ENCODE data around the gene SIPA1. TPM values are rescaled to one million over a fixed set of nuclear protein-coding genes. Genes with fewer than 3 reads are reported as not detected.

Gene SIPA1
- total RNA-seq, 1 experiment from 2014 or later = 30.0 TPM

DNA sequence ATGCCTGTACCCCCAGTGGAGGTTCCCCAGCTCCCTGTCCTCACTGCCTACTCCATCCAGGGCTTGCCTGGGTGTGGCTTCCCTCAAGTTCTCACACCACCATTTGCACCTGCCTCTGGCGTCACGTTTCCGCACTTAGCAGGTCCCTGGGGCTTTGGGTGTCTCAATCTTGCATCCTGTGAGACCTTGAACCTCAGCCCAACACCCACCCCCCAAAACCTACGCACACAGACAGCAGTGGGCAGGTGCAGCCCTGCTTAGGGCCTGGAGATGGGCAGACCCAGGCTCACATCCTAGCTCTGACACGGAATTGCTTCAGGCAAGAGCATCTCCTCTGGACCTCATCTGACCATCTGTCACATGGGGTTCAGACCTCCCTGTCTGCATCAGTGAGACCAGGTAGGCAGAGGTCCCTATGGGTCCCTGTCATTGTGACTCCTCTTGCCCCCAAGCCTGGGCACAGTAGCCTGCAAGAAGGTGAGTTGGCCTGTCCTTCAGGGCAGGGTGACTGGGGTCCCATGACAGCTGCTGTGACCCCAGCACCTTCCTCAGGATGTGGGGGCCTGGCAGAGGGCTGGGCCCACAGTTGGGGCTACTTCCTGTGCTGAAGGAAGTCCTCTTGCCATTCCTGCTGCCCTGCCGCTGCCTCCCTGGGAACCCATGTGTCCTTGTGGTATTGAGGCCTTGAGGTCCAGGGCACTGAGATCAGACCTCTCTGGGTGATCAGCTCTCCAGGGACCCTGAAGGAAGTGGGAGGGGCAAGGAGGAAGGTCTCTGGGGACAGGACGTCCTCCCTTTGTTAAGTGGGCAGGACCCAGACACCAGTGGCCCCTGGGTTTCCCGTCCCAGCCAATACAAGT, 2.0 kb downstream of the SIPA1 start:
- H3K36me3 ChIP-seq (ENCODE audit: insufficient read depth, low read length, poor library complexity, severe bottlenecking) = peaks cover 19% of the 10 kb centered on the region
- no peaks in the 10 kb centered on the region for H3K27me3 ChIP-seq (replicated peaks; ENCODE audit: insufficient read depth, low read depth, low read length, poor library complexity)
- no peak for DNase-seq (ENCODE audit: low spot score)
- TF ChIP-seq EZH2 (IDR thresholded peaks at IDR 0.05; ENCODE audit: borderline replicate concordance, low read depth, low read length, poor library complexity, severe bottlenecking) = no peak
- TF ChIP-seq, protein P1, sequence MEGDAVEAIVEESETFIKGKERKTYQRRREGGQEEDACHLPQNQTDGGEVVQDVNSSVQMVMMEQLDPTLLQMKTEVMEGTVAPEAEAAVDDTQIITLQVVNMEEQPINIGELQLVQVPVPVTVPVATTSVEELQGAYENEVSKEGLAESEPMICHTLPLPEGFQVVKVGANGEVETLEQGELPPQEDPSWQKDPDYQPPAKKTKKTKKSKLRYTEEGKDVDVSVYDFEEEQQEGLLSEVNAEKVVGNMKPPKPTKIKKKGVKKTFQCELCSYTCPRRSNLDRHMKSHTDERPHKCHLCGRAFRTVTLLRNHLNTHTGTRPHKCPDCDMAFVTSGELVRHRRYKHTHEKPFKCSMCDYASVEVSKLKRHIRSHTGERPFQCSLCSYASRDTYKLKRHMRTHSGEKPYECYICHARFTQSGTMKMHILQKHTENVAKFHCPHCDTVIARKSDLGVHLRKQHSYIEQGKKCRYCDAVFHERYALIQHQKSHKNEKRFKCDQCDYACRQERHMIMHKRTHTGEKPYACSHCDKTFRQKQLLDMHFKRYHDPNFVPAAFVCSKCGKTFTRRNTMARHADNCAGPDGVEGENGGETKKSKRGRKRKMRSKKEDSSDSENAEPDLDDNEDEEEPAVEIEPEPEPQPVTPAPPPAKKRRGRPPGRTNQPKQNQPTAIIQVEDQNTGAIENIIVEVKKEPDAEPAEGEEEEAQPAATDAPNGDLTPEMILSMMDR (conservative IDR thresholded peaks at IDR 0.05; ENCODE audit: low read depth, low read length) = no peak
- H3K27ac ChIP-seq (ENCODE audit: low read depth, low read length, poor library complexity, severe bottlenecking) = no peak overlapping the region
- ChIA-PET CTCF (no interaction called here), POLR2A (ENCODE audit: low non-redundant PET) (no interaction called here)
- H3K9me3 ChIP-seq (ENCODE audit: low read depth, low read length, poor library complexity, severe bottlenecking) = no peaks in the 10 kb centered on the region
- intact Hi-C loops (cut with micrococcal nuclease; ENCODE audit: unreplicated experiment) = no loop called here
- H3K4me3 ChIP-seq (ENCODE audit: low read depth, low read length, poor library complexity, severe bottlenecking) = no peak overlapping the region
- peaks cover 11% of the 10 kb centered on the region for H3K4me1 ChIP-seq (ENCODE audit: insufficient read depth, low read length, poor library complexity, severe bottlenecking)
- no TSS peak for BruUV-seq (replicated peaks)

DNA sequence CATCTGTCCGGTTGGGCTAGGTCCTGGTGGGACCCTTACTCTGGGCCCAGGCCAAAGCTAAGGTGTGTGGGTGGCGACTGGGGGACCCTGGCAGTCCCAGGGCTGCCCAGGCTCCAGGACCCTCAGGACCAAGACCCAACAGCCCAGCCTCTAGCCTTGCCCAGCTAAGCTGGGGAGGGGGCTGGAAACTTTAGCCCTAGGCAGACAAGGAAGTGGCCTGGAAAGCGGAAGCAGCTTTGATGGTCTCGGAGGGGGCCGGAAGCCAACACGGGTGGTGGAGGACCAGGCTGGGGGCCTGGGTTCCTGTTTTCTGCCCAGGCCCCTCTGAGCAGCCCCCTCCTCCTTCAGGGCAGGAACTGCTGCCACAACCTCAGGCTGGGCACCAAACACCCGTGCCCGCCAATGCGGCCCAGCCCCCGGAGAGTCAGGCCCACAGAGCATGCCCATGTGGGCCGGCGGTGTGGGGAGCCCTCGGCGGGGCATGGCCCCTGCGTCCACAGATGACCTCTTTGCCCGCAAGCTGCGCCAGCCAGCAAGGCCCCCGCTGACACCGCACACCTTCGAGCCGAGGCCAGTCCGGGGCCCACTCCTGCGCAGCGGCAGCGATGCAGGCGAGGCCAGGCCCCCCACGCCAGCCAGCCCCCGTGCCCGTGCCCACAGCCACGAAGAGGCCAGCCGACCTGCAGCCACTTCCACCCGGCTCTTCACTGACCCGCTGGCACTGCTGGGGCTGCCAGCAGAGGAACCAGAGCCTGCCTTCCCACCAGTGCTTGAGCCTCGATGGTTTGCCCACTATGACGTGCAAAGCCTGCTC, 2.8 kb downstream of the SIPA1 start:
- POLR2A ChIA-PET (ENCODE audit: low non-redundant PET) = no interaction called here

DNA sequence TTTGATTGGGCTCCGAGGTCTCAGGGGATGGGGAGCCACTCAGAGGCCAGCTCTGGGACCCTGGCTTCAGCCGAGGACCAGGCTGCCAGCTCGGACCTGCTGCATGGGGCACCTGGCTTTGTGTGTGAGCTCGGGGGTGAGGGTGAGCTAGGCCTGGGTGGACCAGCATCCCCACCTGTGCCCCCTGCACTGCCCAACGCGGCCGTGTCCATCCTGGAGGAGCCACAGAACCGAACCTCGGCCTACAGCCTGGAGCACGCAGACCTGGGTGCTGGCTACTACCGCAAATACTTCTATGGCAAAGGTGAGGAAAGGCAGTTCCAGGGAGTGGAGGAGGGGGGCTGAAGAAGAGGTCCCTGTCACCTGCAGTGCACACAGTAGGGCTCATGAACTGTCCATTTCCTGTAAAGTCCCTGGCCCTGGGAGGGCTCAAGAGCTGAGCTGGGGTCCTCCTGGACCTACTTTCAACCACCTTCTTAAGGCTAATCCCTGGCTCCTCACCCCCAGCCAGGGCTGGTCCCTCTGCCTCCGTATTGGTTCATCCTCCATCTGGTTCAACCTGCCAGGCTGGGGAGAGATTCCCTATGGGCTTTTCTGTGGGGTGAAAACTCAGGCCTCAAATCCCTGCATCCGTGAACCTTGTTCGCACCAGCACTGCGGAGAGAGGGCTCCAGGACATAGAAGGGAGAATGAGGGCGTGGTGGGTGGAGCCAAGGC, 3.6 kb downstream of the SIPA1 start:
- TF ChIP-seq, protein P1 (conservative IDR thresholded peaks at IDR 0.05; ENCODE audit: low read depth, low read length) = no peak
- no peak for TF ChIP-seq EZH2 (IDR thresholded peaks at IDR 0.05; ENCODE audit: borderline replicate concordance, low read depth, low read length, poor library complexity, severe bottlenecking)
- no peak for DNase-seq (ENCODE audit: low spot score)
- Histone ChIP-seq H3K9me3 (ENCODE audit: low read depth, low read length, poor library complexity, severe bottlenecking) (no peaks in the 10 kb centered on the region), H3K27me3 (replicated peaks; ENCODE audit: insufficient read depth, low read depth, low read length, poor library complexity) (no peaks in the 10 kb centered on the region), H3K4me3 (ENCODE audit: low read depth, low read length, poor library complexity, severe bottlenecking) (no peak overlapping the region), H3K4me1 (ENCODE audit: insufficient read depth, low read length, poor library complexity, severe bottlenecking) (peaks cover 11% of the 10 kb centered on the region), H3K36me3 (ENCODE audit: insufficient read depth, low read length, poor library complexity, severe bottlenecking) (peaks cover 3% of the 10 kb centered on the region), H3K27ac (ENCODE audit: low read depth, low read length, poor library complexity, severe bottlenecking) (no peak overlapping the region)
- POLR2A ChIA-PET (ENCODE audit: low non-redundant PET) = no interaction called here
- intact Hi-C loops (cut with micrococcal nuclease; ENCODE audit: unreplicated experiment) = no loop called here
- CTCF ChIA-PET = no interaction called here
- no TSS peak for BruUV-seq (replicated peaks)

More for the DNA sequence above, 2.8 kb downstream of the SIPA1 start:
- H3K27ac ChIP-seq (ENCODE audit: low read depth, low read length, poor library complexity, severe bottlenecking) = no peak overlapping the region
- CTCF ChIA-PET = no interaction called here
- no peaks in the 10 kb centered on the region for H3K9me3 ChIP-seq (ENCODE audit: low read depth, low read length, poor library complexity, severe bottlenecking)
- peaks cover 10% of the 10 kb centered on the region for H3K36me3 ChIP-seq (ENCODE audit: insufficient read depth, low read length, poor library complexity, severe bottlenecking)
- H3K4me1 ChIP-seq (ENCODE audit: insufficient read depth, low read length, poor library complexity, severe bottlenecking) = peaks cover 11% of the 10 kb centered on the region
- no peak overlapping the region for H3K4me3 ChIP-seq (ENCODE audit: low read depth, low read length, poor library complexity, severe bottlenecking)
- BruUV-seq (replicated peaks) = no TSS peak
- H3K27me3 ChIP-seq (replicated peaks; ENCODE audit: insufficient read depth, low read depth, low read length, poor library complexity) = no peaks in the 10 kb centered on the region
- no peak for DNase-seq (ENCODE audit: low spot score)
- no peak for TF ChIP-seq EZH2 (IDR thresholded peaks at IDR 0.05; ENCODE audit: borderline replicate concordance, low read depth, low read length, poor library complexity, severe bottlenecking)
- TF ChIP-seq, protein P1 (conservative IDR thresholded peaks at IDR 0.05; ENCODE audit: low read depth, low read length) = no peak
- intact Hi-C loops (cut with micrococcal nuclease; ENCODE audit: unreplicated experiment) = no loop called here
